Activated CD4-positive, alpha-beta T cell treated with anti-CD3 and anti-CD28 coated beads, Interleukin-2, Interleukin-4, amounts not matched to agents 100 ng/mL and 50 ng/mL, durations not matched to agents 16 hours and 8 hours (primary cell): ENCODE data around the gene MARVELD3.
A peak's percentile ranks its signal among the peaks of the same experiment; 100 is the strongest.

ENCODE experiments used
- DNase-seq: peaks from one replicate; pipeline ENCODE4 v3.0.0-alpha.2; 2020; ENCODE audit warnings: low spot score

Gene MARVELD3

DNA sequence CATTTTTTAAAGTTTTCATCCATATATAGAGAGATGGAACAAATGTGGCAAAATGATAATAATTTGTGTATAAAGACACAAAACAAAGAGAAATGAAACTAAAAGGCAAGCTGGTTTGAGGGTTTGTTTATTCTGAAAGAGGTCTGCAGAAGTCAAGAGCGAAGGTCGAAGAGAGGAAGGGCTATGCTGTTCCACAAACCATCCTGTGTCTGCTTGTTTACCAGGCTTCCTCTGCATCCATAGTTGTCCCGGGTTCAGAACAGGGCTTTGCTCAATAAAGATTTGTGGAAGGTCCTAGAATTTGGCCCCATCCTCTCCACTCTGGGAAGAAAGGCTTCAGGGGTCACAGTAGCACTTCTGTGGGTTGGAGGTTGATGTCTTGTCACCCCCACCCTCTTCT lies 2.4 kb upstream of the MARVELD3 start:
- DNase-seq: no peak

DNA sequence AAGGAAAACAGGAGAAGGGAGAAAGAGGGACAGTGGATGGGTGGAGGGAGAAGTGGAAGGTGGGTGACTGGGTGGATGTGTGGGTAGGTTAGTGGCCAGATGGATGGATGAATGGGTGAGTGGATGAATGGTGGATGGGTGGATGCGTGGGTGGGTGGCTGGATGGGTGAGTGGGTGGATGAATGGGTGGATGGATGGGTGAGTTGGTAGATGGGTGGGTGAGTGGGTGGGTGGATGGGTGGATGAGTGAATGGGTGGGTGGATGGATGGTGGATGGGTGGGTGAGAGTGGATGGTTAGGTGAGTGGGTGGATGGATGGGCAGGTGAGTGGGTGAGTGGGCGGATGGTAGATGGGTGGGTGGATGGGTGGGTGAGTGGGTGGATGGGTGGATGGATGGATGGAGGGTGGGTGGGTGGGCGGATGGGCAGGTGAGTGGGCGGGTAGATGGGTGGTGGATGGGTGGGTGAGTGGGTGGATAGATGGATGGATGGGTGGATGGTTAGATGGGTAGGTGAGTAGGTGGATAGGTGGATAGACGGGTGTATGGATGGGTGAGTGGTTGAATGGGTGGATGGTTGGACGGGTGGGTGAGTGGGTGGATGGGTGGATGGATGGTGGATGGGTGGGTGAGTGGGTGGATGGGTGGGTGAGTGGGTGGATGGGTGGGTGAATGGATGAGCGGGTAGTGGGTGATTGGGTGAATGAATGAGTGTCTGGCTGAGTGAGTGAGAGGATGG lies 702 bp upstream of the MARVELD3 start:
- DNase-seq: no peak

DNA sequence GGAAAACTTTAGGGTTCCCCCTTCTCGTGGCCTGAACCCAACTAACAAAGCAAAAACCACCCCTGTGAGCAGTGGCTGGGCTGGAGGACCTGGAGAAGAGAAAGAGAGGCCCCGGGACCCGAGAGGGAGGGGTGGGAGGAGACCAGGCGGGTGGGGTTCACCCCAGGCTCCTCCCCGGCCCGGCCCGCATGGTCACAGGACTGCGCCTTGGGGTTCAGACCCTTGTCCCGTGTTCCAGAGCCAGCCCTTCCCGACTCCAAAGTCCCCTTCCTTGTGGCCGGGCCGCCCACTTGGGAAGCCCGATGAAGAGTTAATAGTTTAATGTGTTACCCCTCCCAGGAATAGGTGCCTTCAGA lies 852 bp downstream of the MARVELD3 start:
- DNase-seq: no peak

DNA sequence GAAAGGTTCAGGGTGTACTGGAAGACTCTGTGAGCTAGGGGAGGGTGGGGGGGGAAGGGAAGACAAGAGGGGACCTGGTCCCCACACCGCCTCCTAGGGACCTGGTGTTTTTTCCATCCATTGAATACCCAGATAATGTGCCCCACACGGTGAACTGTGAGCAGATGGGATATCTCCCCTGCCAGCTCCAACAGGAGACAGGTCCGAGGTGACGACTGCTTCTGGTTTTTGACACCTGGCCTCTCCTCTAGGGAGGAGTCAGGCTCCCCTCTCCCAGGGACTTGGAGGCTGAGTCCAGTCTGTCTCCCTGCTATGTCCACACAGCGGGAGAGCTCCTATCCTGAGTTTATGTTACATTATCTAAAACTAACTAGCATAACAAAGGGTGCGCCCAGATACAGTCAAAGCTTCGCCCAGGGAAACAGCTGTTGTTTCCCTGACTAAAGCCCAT lies 1.8 kb downstream of the MARVELD3 start:
- no peak for DNase-seq

DNA sequence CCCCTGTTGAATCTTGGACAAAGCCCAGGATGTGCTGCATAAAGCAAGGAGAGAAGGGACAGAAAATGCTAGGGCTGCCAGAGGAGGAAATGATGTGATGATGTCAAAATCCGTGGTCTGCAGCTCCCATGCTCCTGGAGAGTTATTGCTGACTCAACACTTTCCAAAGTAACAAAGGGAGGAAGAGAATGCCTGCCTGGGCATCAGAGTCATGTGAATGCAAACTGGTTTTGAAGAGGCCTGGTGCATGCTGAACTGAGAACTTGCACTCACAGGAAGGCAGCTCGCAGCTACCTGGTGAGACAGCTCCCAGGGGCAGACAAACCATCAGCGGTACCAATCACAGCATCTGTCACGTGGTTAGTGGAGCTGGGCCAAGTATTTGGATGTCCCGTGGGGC lies 2.8 kb downstream of the MARVELD3 start:
- no peak for DNase-seq

- DNase-seq: no peak
These were observed 3.5 kb downstream of the MARVELD3 start for GRCh38 chr16:71629278-71630016.

DNA sequence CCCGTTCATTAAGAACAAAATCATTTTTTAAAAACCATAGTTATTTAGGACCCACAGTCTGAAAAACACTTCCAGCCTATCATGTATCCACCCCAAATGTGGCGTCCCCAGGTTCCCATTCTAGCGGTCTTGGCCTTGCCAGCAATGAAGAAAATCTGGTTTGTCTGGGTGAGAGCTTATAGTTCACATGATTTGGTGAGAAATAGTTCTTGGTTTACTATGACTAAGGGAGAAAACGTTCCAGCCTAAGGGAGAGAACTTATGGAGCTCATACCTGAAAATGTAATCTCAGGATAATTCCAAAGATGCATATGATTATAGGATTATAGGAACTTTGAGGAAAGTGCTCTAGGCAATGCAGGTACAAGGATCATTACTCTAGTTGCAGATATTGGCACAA lies 4.8 kb downstream of the MARVELD3 start:
- no peak for DNase-seq

DNA sequence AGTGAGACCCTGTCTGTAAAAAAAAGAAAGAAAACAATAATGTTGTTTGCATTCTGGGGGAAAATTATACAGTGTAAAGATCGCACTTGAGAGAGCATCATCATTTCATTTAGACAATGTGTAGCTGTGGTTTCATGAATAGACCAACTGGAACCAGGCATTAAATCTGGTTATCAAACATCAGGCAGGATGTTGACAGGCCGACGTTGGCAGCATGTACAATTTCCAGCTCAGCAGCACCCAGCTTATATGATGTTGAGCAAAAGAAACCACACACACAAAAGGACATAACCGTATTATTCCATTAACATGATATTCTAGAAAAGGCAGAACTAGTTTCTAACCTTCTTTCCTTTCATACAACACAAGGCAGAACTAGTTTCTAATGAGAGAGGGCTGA lies 5.8 kb downstream of the MARVELD3 start:
- no peak for DNase-seq

DNA sequence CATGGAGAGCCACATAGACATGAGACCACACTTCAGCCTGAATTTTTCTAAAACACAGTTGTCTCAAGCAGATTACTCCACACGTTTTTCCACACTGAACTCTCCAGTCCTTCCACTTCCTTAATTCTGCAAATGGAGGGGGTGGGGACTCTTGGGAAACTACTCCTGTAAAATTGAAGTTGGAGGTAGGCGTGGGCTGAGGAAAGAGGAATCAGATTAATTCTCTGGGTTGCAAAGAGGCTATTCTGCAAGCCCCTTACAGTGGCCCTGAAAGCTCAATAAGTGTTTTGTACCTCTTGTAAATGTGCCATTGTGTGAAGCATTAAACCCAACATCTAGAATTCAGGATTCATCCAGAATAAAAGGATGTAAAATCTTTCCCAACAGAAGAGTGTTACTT lies 9.6 kb downstream of the MARVELD3 start:
- DNase-seq: no peak

DNA sequence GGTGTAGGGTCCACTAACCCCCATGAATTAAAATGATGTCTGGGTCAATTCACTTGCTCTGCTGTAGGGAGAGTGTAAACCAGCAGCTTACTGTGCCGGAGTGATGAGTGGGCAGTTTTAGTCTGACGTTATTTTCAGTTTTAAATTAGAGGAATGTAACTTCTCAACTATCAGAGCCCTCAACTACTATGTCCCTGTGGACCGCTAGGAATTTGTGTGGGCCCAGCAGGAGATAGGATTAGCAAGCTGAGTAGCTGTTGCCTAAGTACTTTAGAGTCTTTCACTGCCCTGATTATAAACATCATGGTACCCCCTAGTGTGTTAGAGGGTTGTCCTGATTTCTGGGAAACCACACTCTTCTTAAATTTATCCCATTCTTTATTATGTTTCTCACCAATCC lies 11.4 kb downstream of the MARVELD3 start:
- no peak for DNase-seq

DNA sequence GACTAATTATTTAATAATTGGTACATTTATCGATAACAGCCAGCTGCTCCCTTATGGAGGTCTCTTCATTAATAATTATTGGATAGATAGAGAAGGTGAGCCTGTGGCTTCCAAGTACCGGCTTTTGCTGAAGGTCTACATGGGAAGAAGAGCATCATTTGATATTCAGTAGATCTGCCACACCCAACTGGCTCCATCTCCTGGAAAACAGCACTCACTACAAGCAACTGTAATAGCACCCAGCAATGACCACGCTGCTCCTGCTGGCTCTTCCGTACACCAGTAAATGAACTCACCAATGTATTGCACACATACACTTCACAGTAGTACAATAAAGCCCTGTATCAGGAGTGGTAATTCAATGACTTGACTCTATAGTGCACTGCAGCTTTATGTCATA lies 19.5 kb downstream of the MARVELD3 start:
- peak; percentile 12 for DNase-seq

- DNase-seq: no peak
These were observed 21.4 kb downstream of the MARVELD3 start for GRCh38 chr16:71647391-71647790.

DNA sequence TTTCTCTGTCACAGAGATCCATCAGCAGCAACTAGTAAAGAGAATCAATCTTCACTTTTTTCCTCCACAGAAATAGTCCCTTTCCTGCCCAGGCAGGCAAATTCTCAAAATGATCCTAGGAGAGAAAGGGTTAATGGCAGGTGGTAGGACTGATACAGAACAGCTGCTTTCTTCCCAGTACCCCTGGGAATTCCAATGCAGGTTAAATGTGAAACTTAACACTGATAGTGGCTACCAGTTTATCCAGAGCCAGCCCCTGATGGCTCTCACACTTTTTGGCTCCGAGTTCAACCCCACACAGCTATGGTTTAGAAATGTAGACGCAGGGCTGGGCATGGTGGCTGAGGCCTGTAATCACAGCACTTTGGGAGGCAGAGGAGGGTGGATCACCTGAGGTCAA lies 22.2 kb downstream of the MARVELD3 start:
- no peak for DNase-seq

GRCh38 chr16:71648921-71649320 lies 22.9 kb downstream of the MARVELD3 start:
- DNase-seq: no peak

DNA sequence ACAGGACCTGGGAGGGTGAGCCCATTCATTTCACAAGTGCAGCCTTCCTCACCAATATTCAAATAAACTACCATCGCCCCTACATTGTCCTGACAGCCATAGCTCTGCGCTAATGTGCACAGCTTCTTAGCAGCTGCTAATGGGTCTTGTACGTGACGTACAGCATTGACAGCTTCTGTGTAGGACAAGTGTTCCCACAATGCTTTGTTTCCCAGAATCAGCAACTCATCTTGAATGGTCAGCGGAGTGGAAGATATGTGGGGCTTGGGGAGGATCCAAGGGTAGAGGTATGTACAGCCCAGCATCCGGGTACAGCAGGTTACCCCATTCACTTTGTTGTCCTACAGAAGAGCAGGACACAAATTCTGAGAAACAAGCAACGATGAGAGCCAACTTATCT lies 23.7 kb downstream of the MARVELD3 start:
- DNase-seq: no peak

DNA sequence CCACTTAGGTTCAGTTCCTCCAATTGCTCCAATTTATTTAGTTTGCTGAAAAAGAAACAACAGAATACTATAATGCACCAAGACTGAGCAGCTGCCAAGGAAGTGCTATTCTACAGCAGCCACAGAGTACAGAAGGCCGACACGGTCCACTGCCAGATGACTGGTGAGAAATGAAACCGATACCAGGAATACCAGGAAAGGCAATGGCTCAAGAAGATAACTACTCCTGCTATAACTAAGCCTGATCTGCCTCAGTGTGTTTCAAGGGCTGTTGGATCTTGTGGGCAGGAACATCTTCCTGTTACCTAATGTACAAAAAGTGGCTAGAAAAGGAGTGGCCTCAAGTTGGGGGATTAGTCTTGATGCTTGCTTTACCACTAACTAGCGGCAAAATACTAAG lies 32.8 kb downstream of the MARVELD3 start:
- no peak for DNase-seq

- DNase-seq: no peak
These were observed 33.5 kb downstream of the MARVELD3 start for GRCh38 chr16:71659471-71659870.

- no peak for DNase-seq
These were observed 40.3 kb downstream of the MARVELD3 start for GRCh38 chr16:71666264-71666663.

DNA sequence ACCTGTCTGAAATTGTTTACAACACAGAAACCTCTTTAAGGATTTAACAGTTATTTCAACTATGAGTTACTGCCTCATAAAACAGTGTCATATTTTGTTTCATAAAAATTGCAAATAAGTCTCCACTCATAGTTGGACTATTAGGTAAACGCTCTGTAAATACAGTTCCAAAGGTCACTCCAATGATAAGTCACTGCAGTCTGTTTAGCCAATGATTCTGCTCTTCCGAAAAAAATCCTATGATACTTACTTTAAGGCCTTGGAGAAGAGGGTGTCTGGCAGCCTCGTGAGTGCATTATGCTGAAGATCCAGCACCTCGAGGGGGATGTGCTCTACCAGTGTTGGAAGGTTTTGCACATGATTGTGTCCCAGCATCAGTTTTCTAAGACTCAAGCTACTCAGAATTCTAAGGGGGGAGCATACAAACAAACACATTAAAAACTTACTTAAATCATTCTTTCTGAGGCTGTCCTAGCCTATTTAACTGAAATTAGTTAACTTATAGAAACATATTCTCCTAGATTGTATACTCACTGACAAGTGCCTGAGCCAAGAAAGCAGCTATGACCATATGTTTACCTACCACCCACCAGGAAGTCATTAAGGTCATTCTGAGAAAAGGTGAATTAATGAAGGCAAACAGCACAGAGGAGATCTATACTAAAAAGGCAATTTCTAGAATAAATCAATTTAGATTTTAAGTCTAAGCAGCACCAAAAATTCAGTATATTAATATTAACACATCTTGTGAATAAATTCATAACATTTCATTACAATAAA lies 41.1 kb downstream of the MARVELD3 start:
- DNase-seq: no peak

GRCh38 chr16:71669926-71670536 lies 44.0 kb downstream of the MARVELD3 start:
- DNase-seq: no peak

GRCh38 chr16:71670537-71670936 lies 44.6 kb downstream of the MARVELD3 start:
- DNase-seq: no peak

- DNase-seq: no peak
These were observed 45.2 kb downstream of the MARVELD3 start for GRCh38 chr16:71671165-71671564.

GRCh38 chr16:71672125-71672524 lies 46.1 kb downstream of the MARVELD3 start:
- DNase-seq: no peak
